ENCODE data around the gene VHLL. TPM values are rescaled to one million over a fixed set of nuclear protein-coding genes. Genes with fewer than 3 reads are reported as not detected.

The VHLL gene
- total RNA-seq, 4 donors from 2014 or later: not detected

DNA sequence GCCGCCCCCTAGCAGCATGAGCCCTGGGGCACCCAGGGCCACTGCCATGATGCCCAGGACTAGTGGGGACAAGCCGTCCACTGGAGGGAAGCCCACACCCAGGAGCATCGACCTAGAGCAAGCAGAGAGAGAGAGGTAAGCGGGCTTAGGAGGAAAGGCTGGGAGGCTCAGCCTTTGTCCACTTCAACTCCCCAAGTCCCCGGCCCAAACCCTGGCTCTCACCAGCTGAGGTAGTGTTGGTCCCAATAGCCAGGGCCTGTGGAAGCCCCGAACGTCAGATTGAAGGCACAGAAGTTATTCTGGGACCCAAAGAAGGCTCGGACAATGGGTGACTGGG is 6.0 kb downstream of the VHLL start:
- no peak overlapping the region for H3K27ac ChIP-seq
- H3K9me3 ChIP-seq: no peaks in the 10 kb centered on the region
- peaks cover 0 to 31% (median 0%) of the 10 kb centered on the region in 3 donors for H3K36me3 ChIP-seq
- peaks cover 0 to 43% (median 19%) of the 10 kb centered on the region in 4 donors for H3K4me1 ChIP-seq
- DNase-seq (ENCODE audit: low spot score in 2 of 2): no peak
- no peaks in the 10 kb centered on the region for H3K27me3 ChIP-seq
- TF ChIP-seq POLR2A (IDR thresholded peaks at IDR 0.05) (no peak), EP300 (IDR thresholded peaks at IDR 0.05) (no peak), CTCF (IDR thresholded peaks at IDR 0.05) (no peak)
- H3K4me3 ChIP-seq: no peak overlapping the region
- WGBS, 2 donors: 85 to 92% methylated on average over 8 of the region's 8 CpGs

- WGBS, 2 donors: 7 to 13% methylated on average over 31 to 37 of the region's 37 CpGs
- DNase-seq (ENCODE audit: low spot score in 2 of 2): peak; percentile 86 to 87
- H3K4me1 ChIP-seq: peaks cover 0 to 43% (median 19%) of the 10 kb centered on the region in 4 donors
Measured at GRCh38 chr1:156291226-156292061, 7.7 kb downstream of the VHLL start.

GRCh38 chr1:156289857-156290256 is 9.2 kb downstream of the VHLL start:
- DNase-seq (ENCODE audit: low spot score in 2 of 2): no peak
- no peaks in the 10 kb centered on the region for H3K27me3 ChIP-seq
- TF ChIP-seq CTCF (IDR thresholded peaks at IDR 0.05) (no peak), EP300 (IDR thresholded peaks at IDR 0.05) (no peak), POLR2A (IDR thresholded peaks at IDR 0.05) (no peak)
- no peaks in the 10 kb centered on the region for H3K9me3 ChIP-seq
- H3K4me3 ChIP-seq: no peak overlapping the region
- peaks cover 0 to 46% (median 0%) of the 10 kb centered on the region in 3 donors for H3K36me3 ChIP-seq
- H3K4me1 ChIP-seq: peaks cover 0 to 33% (median 15%) of the 10 kb centered on the region in 4 donors
- no peak overlapping the region for H3K27ac ChIP-seq

More at GRCh38 chr1:156291226-156292061, 7.7 kb downstream of the VHLL start:
- Histone ChIP-seq H3K4me3 (peak overlapping the region; percentile 34 to 54 (median 48)), H3K9me3 (no peaks in the 10 kb centered on the region), H3K27me3 (no peaks in the 10 kb centered on the region), H3K36me3 (peaks cover 0 to 35% (median 0%) of the 10 kb centered on the region in 3 donors), H3K27ac (peak overlapping the region; percentile 71 to 94 (median 85))
- TF ChIP-seq POLR2A (IDR thresholded peaks at IDR 0.05) (peak; percentile 50 to 52), CTCF (IDR thresholded peaks at IDR 0.05) (no peak), EP300 (IDR thresholded peaks at IDR 0.05) (peak in 1 of 2 donors; percentile 80)

GRCh38 chr1:156286061-156286460 is 13.0 kb downstream of the VHLL start:
- Histone ChIP-seq H3K4me1 (peaks cover 0 to 31% (median 16%) of the 10 kb centered on the region in 4 donors), H3K27ac (no peak overlapping the region), H3K27me3 (no peaks in the 10 kb centered on the region), H3K9me3 (no peaks in the 10 kb centered on the region), H3K4me3 (no peak overlapping the region), H3K36me3 (peaks cover 0 to 28% (median 0%) of the 10 kb centered on the region in 3 donors)
- WGBS, 2 donors: 87 to 94% methylated on average over 8 of the region's 8 CpGs
- TF ChIP-seq EP300 (IDR thresholded peaks at IDR 0.05) (no peak), CTCF (IDR thresholded peaks at IDR 0.05) (no peak), POLR2A (IDR thresholded peaks at IDR 0.05) (no peak)
- no peak for DNase-seq (ENCODE audit: low spot score in 2 of 2)

- no peak overlapping the region for H3K27ac ChIP-seq
Measured at GRCh38 chr1:156285437-156285836, 13.7 kb downstream of the VHLL start.

More at GRCh38 chr1:156285437-156285836, 13.7 kb downstream of the VHLL start:
- no peak for DNase-seq (ENCODE audit: low spot score in 2 of 2)
- H3K9me3 ChIP-seq: no peaks in the 10 kb centered on the region
- no peaks in the 10 kb centered on the region for H3K27me3 ChIP-seq
- peaks cover 0 to 31% (median 16%) of the 10 kb centered on the region in 4 donors for H3K4me1 ChIP-seq
- H3K4me3 ChIP-seq: no peak overlapping the region
- WGBS, 2 donors: 94 to 96% methylated on average over 8 to 21 of the region's 21 CpGs
- peaks cover 0 to 28% (median 0%) of the 10 kb centered on the region in 3 donors for H3K36me3 ChIP-seq
- TF ChIP-seq POLR2A (IDR thresholded peaks at IDR 0.05): no peak
- no peak for TF ChIP-seq EP300 (IDR thresholded peaks at IDR 0.05)
- TF ChIP-seq CTCF (IDR thresholded peaks at IDR 0.05): no peak

Data from tibial nerve (tissue), 4 donors.